Chondrocyte (in vitro differentiated cells): ENCODE data around the gene WWC1. TPM values are rescaled to one million over a fixed set of nuclear protein-coding genes. Genes with fewer than 3 reads are reported as not detected.
"Not testable (repeated sequence)": the region's sequence is repeated elsewhere in the genome, so short reads cannot be mapped to it uniquely, and the experiment has no call there.

Experiments used
- DNase-seq: peaks from one replicate; pipeline ENCODE4 v3.0.0; 2021; ENCODE audit warnings: mixed read lengths, low spot score
- H3K27ac Mint-ChIP-seq: one replicate; pipeline ENCODE4 v1.8.0; 2021; ENCODE audit warnings: mild to moderate bottlenecking, moderate library complexity, mixed read lengths; ENCODE audit not compliant: unreplicated experiment
- H3K27me3 Mint-ChIP-seq: 2 replicates; pipeline ENCODE4 v1.8.0; 2021; ENCODE audit warnings: low read depth, mixed read lengths
- H3K36me3 Mint-ChIP-seq: 2 replicates; pipeline ENCODE4 v1.8.0; 2021; ENCODE audit warnings: low read depth, mixed read lengths
- H3K4me1 Mint-ChIP-seq: 2 replicates; pipeline ENCODE4 v1.8.0; 2021; ENCODE audit warnings: low read depth, mild to moderate bottlenecking, mixed read lengths
- H3K4me3 Mint-ChIP-seq: one replicate; pipeline ENCODE4 v1.8.0; 2021; ENCODE audit warnings: mild to moderate bottlenecking, moderate library complexity, mixed read lengths; ENCODE audit not compliant: unreplicated experiment
- H3K9me3 Mint-ChIP-seq: 2 replicates; pipeline ENCODE4 v1.8.0; 2021; ENCODE audit warnings: low read depth, mixed read lengths
- total RNA-seq: library from RNA; stranded (reverse); gene quantifications from 3 replicates; pipeline ENCODE4 v1.2.1, GENCODE V29; 2021
- TF ChIP-seq, protein P1 (sequence below): fragments of 200-600 bp; sonication (generic); IDR thresholded peaks from 2 replicates; pipeline ENCODE4 v1.5.0; 2021; ENCODE audit warnings: antibody characterized with exemption, mild to moderate bottlenecking, moderate library complexity

Gene WWC1
- total RNA-seq, 1 donor from 2014 or later = 2.1 TPM

DNA sequence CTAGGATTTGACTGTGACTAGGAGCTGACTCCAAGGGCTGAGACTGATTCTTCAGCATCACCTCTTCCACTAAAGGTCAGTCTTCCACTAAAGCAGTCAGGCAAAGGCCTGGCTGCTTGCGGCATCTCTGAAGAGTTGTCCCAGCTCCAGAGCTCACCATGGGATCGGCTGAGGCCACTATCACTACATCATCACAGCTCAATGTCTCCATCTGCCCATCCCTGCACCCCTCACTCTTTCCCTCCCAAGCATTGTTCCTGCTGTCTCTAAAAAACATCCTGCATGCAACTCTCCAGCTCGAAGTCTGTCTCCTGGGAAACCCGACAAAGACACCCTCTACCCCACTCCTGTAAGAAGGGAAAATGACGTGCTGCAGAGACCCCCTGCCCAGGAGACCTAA, 15.5 kb upstream of the WWC1 start:
- H3K9me3 Mint-ChIP-seq = no peaks in the 10 kb centered on the region
- H3K36me3 Mint-ChIP-seq = no peaks in the 10 kb centered on the region
- H3K27ac Mint-ChIP-seq = no peak overlapping the region
- no peak for DNase-seq
- peaks cover 32% of the 10 kb centered on the region for H3K27me3 Mint-ChIP-seq
- TF ChIP-seq, protein P1, sequence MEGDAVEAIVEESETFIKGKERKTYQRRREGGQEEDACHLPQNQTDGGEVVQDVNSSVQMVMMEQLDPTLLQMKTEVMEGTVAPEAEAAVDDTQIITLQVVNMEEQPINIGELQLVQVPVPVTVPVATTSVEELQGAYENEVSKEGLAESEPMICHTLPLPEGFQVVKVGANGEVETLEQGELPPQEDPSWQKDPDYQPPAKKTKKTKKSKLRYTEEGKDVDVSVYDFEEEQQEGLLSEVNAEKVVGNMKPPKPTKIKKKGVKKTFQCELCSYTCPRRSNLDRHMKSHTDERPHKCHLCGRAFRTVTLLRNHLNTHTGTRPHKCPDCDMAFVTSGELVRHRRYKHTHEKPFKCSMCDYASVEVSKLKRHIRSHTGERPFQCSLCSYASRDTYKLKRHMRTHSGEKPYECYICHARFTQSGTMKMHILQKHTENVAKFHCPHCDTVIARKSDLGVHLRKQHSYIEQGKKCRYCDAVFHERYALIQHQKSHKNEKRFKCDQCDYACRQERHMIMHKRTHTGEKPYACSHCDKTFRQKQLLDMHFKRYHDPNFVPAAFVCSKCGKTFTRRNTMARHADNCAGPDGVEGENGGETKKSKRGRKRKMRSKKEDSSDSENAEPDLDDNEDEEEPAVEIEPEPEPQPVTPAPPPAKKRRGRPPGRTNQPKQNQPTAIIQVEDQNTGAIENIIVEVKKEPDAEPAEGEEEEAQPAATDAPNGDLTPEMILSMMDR = no peak
- no peaks in the 10 kb centered on the region for H3K4me1 Mint-ChIP-seq
- no peak overlapping the region for H3K4me3 Mint-ChIP-seq

GRCh38 chr5:168282120-168282519, 9.3 kb upstream of the WWC1 start:
- H3K27ac Mint-ChIP-seq = no peak overlapping the region
- H3K9me3 Mint-ChIP-seq = peaks cover 15% of the 10 kb centered on the region
- no peak overlapping the region for H3K4me3 Mint-ChIP-seq
- TF ChIP-seq, protein P1 = no peak
- peaks cover 31% of the 10 kb centered on the region for H3K27me3 Mint-ChIP-seq
- peak; percentile 77 for DNase-seq
- H3K36me3 Mint-ChIP-seq = peaks cover 7% of the 10 kb centered on the region
- H3K4me1 Mint-ChIP-seq = peaks cover 6% of the 10 kb centered on the region

- no peak overlapping the region for H3K4me3 Mint-ChIP-seq
- peaks cover 22% of the 10 kb centered on the region for H3K27me3 Mint-ChIP-seq
- TF ChIP-seq, protein P1 = no peak
- peaks cover 15% of the 10 kb centered on the region for H3K9me3 Mint-ChIP-seq
- no peak for DNase-seq
- H3K36me3 Mint-ChIP-seq = peaks cover 7% of the 10 kb centered on the region
- peaks cover 7% of the 10 kb centered on the region for H3K4me1 Mint-ChIP-seq
- no peak overlapping the region for H3K27ac Mint-ChIP-seq
These were observed 6.6 kb upstream of the WWC1 start for GRCh38 chr5:168284809-168285208.

GRCh38 chr5:168285696-168286095, 5.7 kb upstream of the WWC1 start:
- TF ChIP-seq, protein P1 = no peak
- no peak overlapping the region for H3K27ac Mint-ChIP-seq
- H3K27me3 Mint-ChIP-seq = peaks cover 20% of the 10 kb centered on the region
- peaks cover 15% of the 10 kb centered on the region for H3K9me3 Mint-ChIP-seq
- H3K36me3 Mint-ChIP-seq = peaks cover 7% of the 10 kb centered on the region
- peaks cover 13% of the 10 kb centered on the region for H3K4me1 Mint-ChIP-seq
- H3K4me3 Mint-ChIP-seq = no peak overlapping the region
- no peak for DNase-seq

- peaks cover 18% of the 10 kb centered on the region for H3K4me1 Mint-ChIP-seq
- H3K9me3 Mint-ChIP-seq = peaks cover 15% of the 10 kb centered on the region
- peaks cover 20% of the 10 kb centered on the region for H3K27me3 Mint-ChIP-seq
- H3K27ac Mint-ChIP-seq = no peak overlapping the region
- TF ChIP-seq, protein P1 = no peak
- peak; percentile 46 for DNase-seq
- peaks cover 7% of the 10 kb centered on the region for H3K36me3 Mint-ChIP-seq
- H3K4me3 Mint-ChIP-seq = no peak overlapping the region
These were observed 5.1 kb upstream of the WWC1 start for GRCh38 chr5:168286386-168286785.

- H3K4me1 Mint-ChIP-seq = peaks cover 18% of the 10 kb centered on the region
- H3K36me3 Mint-ChIP-seq, H3K27ac Mint-ChIP-seq, H3K4me3 Mint-ChIP-seq: not testable (repeated sequence)
- DNase-seq = peak; percentile 22
- peaks cover 20% of the 10 kb centered on the region for H3K27me3 Mint-ChIP-seq
- peaks cover 15% of the 10 kb centered on the region for H3K9me3 Mint-ChIP-seq
These were observed 4.6 kb upstream of the WWC1 start for GRCh38 chr5:168286863-168287262.
